ENCODE results near the gene INTS11.

The INTS11 gene

GRCh38 chr1:1291548-1292441 lies 32.7 kb downstream of the INTS11 start:
- no peaks in the 10 kb centered on the region for H3K9me3 ChIP-seq (ENCODE audit: low read length)
- H3K4me1 ChIP-seq (ENCODE audit: insufficient read depth, low read length, severe bottlenecking) = no peaks in the 10 kb centered on the region
- H3K4me3 ChIP-seq (ENCODE audit: low read depth, low read length, poor library complexity, severe bottlenecking) = no peak overlapping the region
- H3K9ac ChIP-seq (ENCODE audit: low read length) = no peak overlapping the region
- no peak overlapping the region for H3K27ac ChIP-seq (ENCODE audit: low read depth, low read length, poor library complexity, severe bottlenecking)
- TF ChIP-seq CTCF (IDR thresholded peaks at IDR 0.05; ENCODE audit: low read length) (peak; percentile 80), EZH2 (IDR thresholded peaks at IDR 0.05; ENCODE audit: borderline replicate concordance, low read length) (no peak)
- no peak overlapping the region for H2AFZ ChIP-seq (ENCODE audit: low read length)
- H3K36me3 ChIP-seq (ENCODE audit: insufficient read depth, low read length) = no peaks in the 10 kb centered on the region
- no peaks in the 10 kb centered on the region for H3K79me2 ChIP-seq (ENCODE audit: insufficient read depth, low read length)
- H3K9me2 ChIP-seq (ENCODE audit: low read depth, low read length) = no peaks in the 10 kb centered on the region
- no peaks in the 10 kb centered on the region for H3K27me3 ChIP-seq (ENCODE audit: insufficient read depth, low read length)
- no peaks in the 10 kb centered on the region for H3F3A ChIP-seq (ENCODE audit: insufficient read depth, low read length)
- H4K20me1 ChIP-seq (ENCODE audit: insufficient read depth, low read length) = no peaks in the 10 kb centered on the region
- no peak overlapping the region for H3K4me2 ChIP-seq (ENCODE audit: low read length)

- no peak overlapping the region for H2AFZ ChIP-seq (ENCODE audit: low read length)
- H3K27me3 ChIP-seq (ENCODE audit: insufficient read depth, low read length) = no peaks in the 10 kb centered on the region
- H3K36me3 ChIP-seq (ENCODE audit: insufficient read depth, low read length) = no peaks in the 10 kb centered on the region
- H3K9me3 ChIP-seq (ENCODE audit: low read length) = no peaks in the 10 kb centered on the region
- no peaks in the 10 kb centered on the region for H3K9me2 ChIP-seq (ENCODE audit: low read depth, low read length)
- H3K4me3 ChIP-seq (ENCODE audit: low read depth, low read length, poor library complexity, severe bottlenecking) = no peak overlapping the region
- H3K9ac ChIP-seq (ENCODE audit: low read length) = no peak overlapping the region
- H3K79me2 ChIP-seq (ENCODE audit: insufficient read depth, low read length) = no peaks in the 10 kb centered on the region
- no peak for TF ChIP-seq CTCF (IDR thresholded peaks at IDR 0.05; ENCODE audit: low read length)
- TF ChIP-seq EZH2 (IDR thresholded peaks at IDR 0.05; ENCODE audit: borderline replicate concordance, low read length) = no peak
- H3F3A ChIP-seq (ENCODE audit: insufficient read depth, low read length) = no peaks in the 10 kb centered on the region
- no peak overlapping the region for H3K27ac ChIP-seq (ENCODE audit: low read depth, low read length, poor library complexity, severe bottlenecking)
- no peak overlapping the region for H3K4me2 ChIP-seq (ENCODE audit: low read length)
- H4K20me1 ChIP-seq (ENCODE audit: insufficient read depth, low read length) = no peaks in the 10 kb centered on the region
- H3K4me1 ChIP-seq (ENCODE audit: insufficient read depth, low read length, severe bottlenecking) = no peaks in the 10 kb centered on the region
Measured at GRCh38 chr1:1291023-1291528, 33.4 kb downstream of the INTS11 start.

DNA sequence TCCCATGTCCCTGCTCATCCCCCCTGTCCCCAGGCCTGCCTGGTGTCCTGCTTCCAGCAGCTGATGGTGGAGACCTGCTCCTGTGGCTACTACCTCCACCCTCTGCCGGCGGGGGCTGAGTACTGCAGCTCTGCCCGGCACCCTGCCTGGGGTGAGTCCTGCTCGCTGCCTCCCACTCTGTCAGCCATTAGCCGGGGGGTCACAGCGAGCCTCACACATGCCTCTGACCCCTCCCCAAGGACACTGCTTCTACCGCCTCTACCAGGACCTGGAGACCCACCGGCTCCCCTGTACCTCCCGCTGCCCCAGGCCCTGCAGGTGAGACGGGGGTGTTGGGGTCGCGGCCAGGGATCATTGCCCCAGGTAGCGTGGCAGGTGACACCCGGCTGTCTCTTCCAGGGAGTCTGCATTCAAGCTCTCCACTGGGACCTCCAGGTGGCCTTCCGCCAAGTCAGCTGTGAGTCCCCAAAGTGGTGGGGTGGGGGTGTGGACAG lies 34.2 kb downstream of the INTS11 start:
- Histone ChIP-seq H3K9me3 (ENCODE audit: low read length) (no peaks in the 10 kb centered on the region), H3K36me3 (ENCODE audit: insufficient read depth, low read length) (no peaks in the 10 kb centered on the region), H2AFZ (ENCODE audit: low read length) (no peak overlapping the region), H3K79me2 (ENCODE audit: insufficient read depth, low read length) (no peaks in the 10 kb centered on the region), H4K20me1 (ENCODE audit: insufficient read depth, low read length) (no peaks in the 10 kb centered on the region), H3K4me3 (ENCODE audit: low read depth, low read length, poor library complexity, severe bottlenecking) (no peak overlapping the region), H3F3A (ENCODE audit: insufficient read depth, low read length) (no peaks in the 10 kb centered on the region), H3K27me3 (ENCODE audit: insufficient read depth, low read length) (no peaks in the 10 kb centered on the region), H3K9ac (ENCODE audit: low read length) (no peak overlapping the region), H3K4me1 (ENCODE audit: insufficient read depth, low read length, severe bottlenecking) (no peaks in the 10 kb centered on the region), H3K4me2 (ENCODE audit: low read length) (no peak overlapping the region), H3K9me2 (ENCODE audit: low read depth, low read length) (no peaks in the 10 kb centered on the region), H3K27ac (ENCODE audit: low read depth, low read length, poor library complexity, severe bottlenecking) (no peak overlapping the region)
- TF ChIP-seq CTCF (IDR thresholded peaks at IDR 0.05; ENCODE audit: low read length) (peak; percentile 52), EZH2 (IDR thresholded peaks at IDR 0.05; ENCODE audit: borderline replicate concordance, low read length) (no peak)

All from OCI-LY1 (cell line).